Activated naive CD4-positive, alpha-beta T cell treated with anti-CD3 and anti-CD28 coated beads for 36 hours (primary cell): Measurements from ENCODE around the gene CRY2. TPM values are rescaled to one million over a fixed set of nuclear protein-coding genes. Genes with fewer than 3 reads are reported as not detected.
"Not testable (repeated sequence)": the region's sequence is repeated elsewhere in the genome, so short reads cannot be mapped to it uniquely, and the experiment has no call there.

ENCODE experiments used
- CTCF ChIA-PET: fragments of 350-600 bp; sonication (Branson Sonifier 250); formaldehyde crosslinking; loops from one replicate; lab custom pipeline; 2021; ENCODE audit warnings: antibody characterized with exemption; lab: Charles Lee
- DNase-seq: peaks from one replicate; pipeline ENCODE4 v3.0.0-alpha.2; 2020
- H3K27ac Mint-ChIP-seq: one replicate; pipeline ENCODE4 v1.8.0; 2021; ENCODE audit warnings: mild to moderate bottlenecking, mixed read lengths
- H3K27me3 Mint-ChIP-seq: one replicate; pipeline ENCODE4 v1.8.0; 2021; ENCODE audit warnings: low read depth, mixed read lengths
- H3K36me3 Mint-ChIP-seq: one replicate; pipeline ENCODE4 v1.8.0; 2021; ENCODE audit warnings: low read depth, mixed read lengths
- H3K4me1 Mint-ChIP-seq: one replicate; pipeline ENCODE4 v1.8.0; 2021; ENCODE audit warnings: low read depth, mixed read lengths
- H3K4me3 Mint-ChIP-seq: one replicate; pipeline ENCODE4 v1.8.0; 2021; ENCODE audit warnings: mild to moderate bottlenecking, moderate library complexity, mixed read lengths
- H3K9me3 Mint-ChIP-seq: one replicate; pipeline ENCODE4 v1.8.0; 2021; ENCODE audit warnings: mixed read lengths
- intact Hi-C: fragments of 100-400 bp; cut with micrococcal nuclease; formaldehyde crosslinking; loops from one replicate; pipeline ENCODE4 v1.15.1; 2023
- total RNA-seq, 2 experiments: library from RNA; stranded (reverse); gene quantifications; one replicate each; pipeline ENCODE4 v1.2.3, GENCODE V29; 2021

Gene CRY2
- total RNA-seq, 2 experiments from 2014 or later, result 13.9 to 16.2 TPM

DNA sequence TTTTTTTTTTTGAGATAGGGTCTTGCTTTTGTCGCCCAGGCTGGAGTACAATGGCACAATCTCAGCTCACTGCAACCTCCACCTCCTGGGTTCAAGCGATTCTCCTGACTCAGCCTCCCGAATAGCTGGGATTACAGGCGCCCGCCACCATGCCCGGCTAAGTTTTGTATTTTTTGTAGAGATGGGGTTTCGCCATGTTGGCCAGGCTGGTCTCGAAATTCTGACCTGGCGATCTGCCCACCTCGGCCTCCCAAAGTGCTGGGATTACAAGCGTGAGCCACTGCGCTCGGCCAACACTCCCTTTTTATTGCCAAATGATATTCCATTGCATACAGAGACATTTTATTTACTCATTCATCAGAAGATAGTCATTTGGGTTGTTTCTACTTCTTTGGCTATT lies 7.0 kb upstream of the CRY2 start:
- H3K36me3 Mint-ChIP-seq, H3K27ac Mint-ChIP-seq, H3K9me3 Mint-ChIP-seq, H3K4me3 Mint-ChIP-seq, H3K27me3 Mint-ChIP-seq, CTCF ChIA-PET, DNase-seq, H3K4me1 Mint-ChIP-seq: not testable (repeated sequence)
- intact Hi-C loops, result loop anchor here (10.0 kb wide), 1 partner anchor 775 kb away; the partner anchor contains the start of genes ATG13 and HARBI1

DNA sequence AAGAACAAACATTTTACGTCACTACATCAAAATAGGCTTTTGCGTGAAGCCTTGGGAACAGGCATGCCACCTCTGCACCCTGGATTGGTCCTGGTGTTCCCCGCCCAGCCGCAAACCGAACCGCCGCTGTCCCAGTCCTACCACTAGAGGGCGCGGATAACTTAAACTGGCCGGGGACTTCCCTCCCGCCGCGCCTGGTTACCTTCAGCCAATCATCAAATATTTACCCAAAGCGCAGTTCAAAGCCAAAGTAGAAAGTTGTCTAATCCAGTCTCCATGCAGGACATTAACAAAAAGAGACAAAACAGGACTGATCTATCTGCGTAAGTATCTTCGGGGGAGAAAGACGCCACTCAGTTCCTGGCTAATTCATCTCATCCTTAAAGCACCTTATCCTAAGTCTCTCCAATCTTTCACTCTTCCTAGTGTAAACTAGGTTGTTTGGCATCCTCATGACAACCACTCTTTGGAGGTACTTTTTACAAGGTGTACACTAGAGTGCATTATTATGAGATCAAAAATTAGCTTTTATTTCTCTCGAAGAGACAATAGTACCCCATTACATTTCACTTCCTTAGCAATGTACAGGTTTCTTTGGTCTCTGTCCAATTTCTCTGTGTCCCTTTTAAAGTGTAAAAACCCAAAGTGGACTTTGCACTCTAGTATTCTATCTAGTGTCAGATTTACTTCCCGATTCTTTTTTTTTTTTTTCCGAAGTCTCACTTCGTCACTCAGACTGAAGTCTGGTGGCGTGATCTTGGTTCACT lies 3.9 kb upstream of the CRY2 start:
- CTCF ChIA-PET, result interaction anchor here (0.6 to 2.5 kb wide), 14 partner anchors 8 to 163 kb away, joined by 3 to 14 read pairs (median 4); no protein-coding TSS in a partner anchor
- Mint-ChIP-seq H3K27ac (peak overlapping the region; percentile 15), H3K4me1 (peaks cover 18% of the 10 kb centered on the region), H3K4me3 (peak overlapping the region; percentile 51), H3K27me3 (no peaks in the 10 kb centered on the region), H3K9me3 (no peaks in the 10 kb centered on the region), H3K36me3 (no peaks in the 10 kb centered on the region)
- DNase-seq, result peak; percentile 96
- intact Hi-C loops, result loop anchor here (1.0 to 10.0 kb wide), 4 partner anchors 38 to 771 kb away; partner anchors contain the start of genes ATG13, HARBI1 and SLC35C1

DNA sequence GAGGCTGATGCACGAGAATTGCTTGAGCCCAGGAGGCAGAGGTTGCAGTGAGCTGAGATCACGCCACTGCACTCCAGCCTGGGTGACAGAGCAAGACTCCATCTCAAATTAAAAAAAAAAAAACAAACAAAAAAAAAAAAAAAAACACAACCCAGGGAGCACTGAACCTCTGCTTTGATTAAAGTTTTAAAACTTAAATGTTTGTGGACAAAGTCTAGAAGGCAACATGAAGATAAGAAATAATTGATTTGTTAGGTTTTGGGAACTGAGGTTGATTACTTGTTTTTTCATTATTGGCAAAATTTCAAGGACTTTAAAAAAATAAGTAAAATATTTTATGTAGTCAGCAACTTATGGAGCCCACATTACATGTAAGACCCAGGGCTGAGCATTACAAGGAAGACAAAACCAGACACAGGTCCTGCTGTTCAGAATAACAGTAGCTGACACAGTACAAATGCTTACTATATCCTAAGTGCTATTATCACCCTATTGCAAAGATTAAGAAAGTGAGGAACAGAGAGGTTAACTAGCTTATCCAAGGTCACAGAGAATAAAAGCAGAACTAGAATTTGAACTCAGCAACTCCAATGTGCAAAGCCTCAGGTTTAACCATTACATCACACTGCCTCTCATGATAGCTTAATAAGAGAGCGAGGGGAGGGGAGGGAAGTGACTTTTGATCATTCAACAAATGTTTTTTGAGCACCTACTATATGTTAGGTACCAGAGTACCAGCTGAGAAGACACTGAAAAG lies 2.3 kb upstream of the CRY2 start:
- Mint-ChIP-seq H3K36me3 (no peaks in the 10 kb centered on the region), H3K4me3 (no peak overlapping the region), H3K27ac (no peak overlapping the region), H3K9me3 (no peaks in the 10 kb centered on the region), H3K27me3 (no peaks in the 10 kb centered on the region), H3K4me1 (peaks cover 33% of the 10 kb centered on the region)
- intact Hi-C loops, result loop anchor here (5.0 to 10.0 kb wide), 2 partner anchors 770 to 1278 kb away; partner anchors contain the start of genes ATG13, CD82 and HARBI1
- CTCF ChIA-PET, result interaction anchor here (0.7 to 2.5 kb wide), 6 partner anchors 10 to 471 kb away, joined by 3 to 14 read pairs (median 3); no protein-coding TSS in a partner anchor
- no peak for DNase-seq

DNA sequence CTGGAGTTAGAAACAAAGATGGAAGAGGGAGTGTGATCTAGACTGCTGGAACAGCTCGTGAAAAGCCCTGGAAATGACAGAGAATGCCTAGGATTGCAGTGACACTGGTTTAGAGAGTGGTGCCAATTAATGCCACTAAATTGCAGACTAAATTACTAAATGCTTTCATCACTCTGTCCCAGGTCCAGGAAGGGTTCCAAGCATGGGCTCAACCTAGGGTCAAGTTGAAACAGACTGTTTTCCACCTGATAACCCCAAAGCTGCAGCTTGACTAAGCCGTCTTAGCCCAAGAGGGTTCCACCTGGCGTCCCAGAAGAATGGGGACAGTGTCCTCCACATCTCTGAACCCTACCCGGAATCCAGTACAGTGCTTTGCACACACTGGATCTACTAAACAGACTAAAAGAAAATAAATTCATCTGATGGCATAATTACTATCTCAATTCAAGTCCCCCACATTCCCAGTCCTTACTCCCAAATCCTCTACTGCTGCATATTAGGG lies 1.1 kb upstream of the CRY2 start:
- Mint-ChIP-seq H3K36me3 (peaks cover 1% of the 10 kb centered on the region), H3K4me3 (peak overlapping the region; percentile 78), H3K9me3 (no peaks in the 10 kb centered on the region), H3K27ac (peak overlapping the region; percentile 63), H3K27me3 (no peaks in the 10 kb centered on the region), H3K4me1 (peaks cover 41% of the 10 kb centered on the region)
- no peak for DNase-seq
- CTCF ChIA-PET, result interaction anchor here (0.7 to 1.9 kb wide), 7 partner anchors 9 to 464 kb away, joined by 3 to 7 read pairs (median 4); no protein-coding TSS in a partner anchor
- intact Hi-C loops, result loop anchor here (2.0 to 10.0 kb wide), 4 partner anchors 75 to 1279 kb away; partner anchors contain the start of genes ATG13, CD82 and HARBI1

DNA sequence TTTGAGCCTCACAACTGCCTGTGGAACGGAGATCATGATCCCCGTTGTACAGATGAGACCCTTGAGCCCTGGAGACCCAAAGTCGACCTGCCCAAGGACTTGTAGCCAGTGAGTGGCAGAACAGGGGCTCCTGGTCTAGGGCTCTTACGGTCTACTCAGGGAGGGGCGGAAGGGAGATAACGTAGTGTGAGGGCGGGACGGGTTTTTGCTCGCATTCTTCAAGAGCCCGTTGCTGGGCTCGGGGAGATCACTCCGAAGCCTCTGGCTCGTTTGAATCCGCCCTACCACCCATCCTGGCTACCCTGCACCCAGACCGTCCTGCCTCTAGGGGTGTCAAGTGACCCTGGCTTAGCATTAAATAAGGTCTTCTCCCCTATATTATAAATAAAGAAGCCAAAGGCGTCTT lies 639 bp downstream of the CRY2 start:
- Mint-ChIP-seq H3K36me3 (peaks cover 1% of the 10 kb centered on the region), H3K4me3 (peak overlapping the region; percentile 78), H3K9me3 (no peaks in the 10 kb centered on the region), H3K4me1 (peaks cover 50% of the 10 kb centered on the region), H3K27ac (no peak overlapping the region), H3K27me3 (no peaks in the 10 kb centered on the region)
- intact Hi-C loops, result loop anchor here (1.0 to 10.0 kb wide), 9 partner anchors 37 to 1281 kb away; partner anchors contain the start of genes ATG13, CD82, HARBI1 and MAPK8IP1
- peak; percentile 47 for DNase-seq
- CTCF ChIA-PET, result no interaction called here

DNA sequence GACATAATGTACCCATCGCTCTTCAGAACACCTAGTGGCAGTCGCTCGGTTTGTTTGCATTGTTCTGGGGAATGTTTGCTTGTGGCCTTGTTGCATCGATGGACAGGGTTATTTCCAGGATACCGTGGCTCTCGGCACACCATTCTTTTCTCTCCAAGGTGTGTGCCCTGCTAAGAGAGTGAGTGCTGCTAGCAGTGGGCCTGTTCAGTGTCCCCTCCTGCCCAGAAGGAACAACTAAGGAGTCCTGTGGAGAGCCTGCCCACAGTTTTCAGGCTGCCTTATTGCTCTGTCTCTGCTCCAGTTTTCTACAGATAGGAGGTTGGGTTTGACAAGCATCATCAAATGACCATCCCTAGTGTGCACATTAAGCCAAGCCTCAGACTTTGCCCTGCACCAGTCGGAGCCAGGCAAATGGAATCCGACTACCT lies 1.4 kb downstream of the CRY2 start:
- H3K36me3 Mint-ChIP-seq, result peaks cover 1% of the 10 kb centered on the region
- H3K27me3 Mint-ChIP-seq, result no peaks in the 10 kb centered on the region
- no peaks in the 10 kb centered on the region for H3K9me3 Mint-ChIP-seq
- peak overlapping the region; percentile 78 for H3K4me3 Mint-ChIP-seq
- peaks cover 46% of the 10 kb centered on the region for H3K4me1 Mint-ChIP-seq
- H3K27ac Mint-ChIP-seq, result no peak overlapping the region
- CTCF ChIA-PET, result no interaction called here
- no peak for DNase-seq
- intact Hi-C loops, result loop anchor here (1.0 to 10.0 kb wide), 3 partner anchors 161 to 1281 kb away; partner anchors contain the start of genes ATG13, CD82 and HARBI1

DNA sequence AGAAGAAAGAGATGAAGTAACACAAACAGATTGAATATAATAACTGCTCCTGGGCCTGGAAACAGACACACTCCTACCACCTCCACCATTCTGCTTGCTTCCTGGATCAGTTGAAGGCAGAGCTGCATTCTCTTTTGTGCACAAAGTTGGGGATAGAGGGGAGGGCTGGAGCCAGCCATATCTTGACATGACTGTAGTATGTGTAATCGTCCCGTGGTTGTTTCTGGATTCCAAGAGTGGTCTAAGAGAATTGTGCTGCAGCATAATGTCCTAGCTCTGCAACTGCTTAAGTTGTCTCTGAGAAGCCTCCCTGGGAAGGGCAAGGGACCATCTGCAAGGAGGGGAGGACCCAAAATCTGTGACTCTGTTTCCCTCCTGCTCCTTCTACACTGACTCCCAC lies 3.2 kb downstream of the CRY2 start:
- no peak for DNase-seq
- CTCF ChIA-PET, result interaction anchor here (0.8 to 1.7 kb wide), 5 partner anchors 10 to 79 kb away, joined by 3 to 6 read pairs (median 4); no protein-coding TSS in a partner anchor
- Mint-ChIP-seq H3K4me3 (no peak overlapping the region), H3K4me1 (peaks cover 47% of the 10 kb centered on the region), H3K9me3 (no peaks in the 10 kb centered on the region), H3K27ac (no peak overlapping the region), H3K27me3 (no peaks in the 10 kb centered on the region), H3K36me3 (peaks cover 1% of the 10 kb centered on the region)
- intact Hi-C loops, result no loop called here

DNA sequence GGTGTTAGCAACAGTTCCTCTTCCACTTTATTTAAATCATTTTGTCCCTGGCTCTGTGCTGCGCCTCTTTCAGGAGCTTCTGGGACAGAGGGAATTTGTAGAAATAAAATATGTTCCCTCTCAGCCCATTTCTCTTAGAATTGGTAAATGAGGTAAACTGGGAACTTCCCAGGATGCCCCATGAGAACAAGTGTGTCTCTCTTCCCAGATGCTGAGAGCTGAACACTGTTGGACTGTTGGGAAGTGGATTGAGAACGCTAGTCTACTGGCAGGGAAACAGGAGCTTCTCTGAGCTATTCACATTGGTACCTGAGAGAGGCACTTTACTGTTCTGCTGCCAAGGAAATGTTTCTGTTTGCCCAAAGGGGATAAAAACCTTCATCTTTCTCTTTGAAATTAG lies 4.0 kb downstream of the CRY2 start:
- no peak for DNase-seq
- H3K4me3 Mint-ChIP-seq, result no peak overlapping the region
- CTCF ChIA-PET, result interaction anchor here (0.6 to 2.0 kb wide), 6 partner anchors 8 to 45 kb away, joined by 3 to 6 read pairs (median 4); no protein-coding TSS in a partner anchor
- intact Hi-C loops, result no loop called here
- peaks cover 1% of the 10 kb centered on the region for H3K36me3 Mint-ChIP-seq
- no peaks in the 10 kb centered on the region for H3K27me3 Mint-ChIP-seq
- H3K9me3 Mint-ChIP-seq, result no peaks in the 10 kb centered on the region
- no peak overlapping the region for H3K27ac Mint-ChIP-seq
- H3K4me1 Mint-ChIP-seq, result peaks cover 45% of the 10 kb centered on the region

DNA sequence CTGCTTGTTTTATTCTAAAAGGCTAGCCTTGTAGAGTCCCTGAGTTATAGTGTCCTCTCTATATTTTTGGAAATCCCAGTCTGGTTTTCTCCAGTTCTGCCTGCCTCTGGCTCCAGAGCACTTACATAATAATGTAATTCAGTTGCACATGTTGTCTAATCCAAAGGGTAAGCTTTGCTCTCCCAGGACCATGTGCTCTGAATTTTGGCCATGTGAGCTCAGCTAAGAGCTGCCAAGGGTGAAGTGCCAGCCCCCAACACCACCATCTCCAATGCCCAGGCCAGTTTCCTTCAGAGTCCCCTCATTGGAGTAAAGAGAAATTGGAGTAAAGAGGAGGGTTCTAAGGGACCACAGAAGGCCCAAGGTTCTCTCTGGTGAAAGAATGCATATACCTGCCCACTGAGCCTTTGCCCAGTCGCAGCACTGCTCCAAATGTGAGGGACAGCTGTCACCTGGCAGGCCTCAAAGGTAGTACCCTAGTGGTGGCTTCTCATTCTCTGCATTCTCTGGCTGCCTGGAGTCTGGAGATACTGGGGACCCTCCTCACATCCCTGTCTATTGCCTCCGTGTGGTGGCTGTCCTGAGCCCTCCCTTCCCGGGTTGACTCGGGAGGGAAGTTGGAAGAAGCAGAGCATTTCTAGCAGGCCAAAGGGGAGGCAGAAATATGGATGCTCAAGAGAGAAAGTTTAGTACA lies 4.9 kb downstream of the CRY2 start:
- peaks cover 3% of the 10 kb centered on the region for H3K36me3 Mint-ChIP-seq
- CTCF ChIA-PET, result interaction anchor here (0.6 to 2.0 kb wide), 4 partner anchors 9 to 22 kb away, joined by 3 to 6 read pairs (median 4); no protein-coding TSS in a partner anchor
- peaks cover 38% of the 10 kb centered on the region for H3K4me1 Mint-ChIP-seq
- no peaks in the 10 kb centered on the region for H3K27me3 Mint-ChIP-seq
- H3K27ac Mint-ChIP-seq, result no peak overlapping the region
- intact Hi-C loops, result no loop called here
- DNase-seq, result no peak
- no peak overlapping the region for H3K4me3 Mint-ChIP-seq
- no peaks in the 10 kb centered on the region for H3K9me3 Mint-ChIP-seq

DNA sequence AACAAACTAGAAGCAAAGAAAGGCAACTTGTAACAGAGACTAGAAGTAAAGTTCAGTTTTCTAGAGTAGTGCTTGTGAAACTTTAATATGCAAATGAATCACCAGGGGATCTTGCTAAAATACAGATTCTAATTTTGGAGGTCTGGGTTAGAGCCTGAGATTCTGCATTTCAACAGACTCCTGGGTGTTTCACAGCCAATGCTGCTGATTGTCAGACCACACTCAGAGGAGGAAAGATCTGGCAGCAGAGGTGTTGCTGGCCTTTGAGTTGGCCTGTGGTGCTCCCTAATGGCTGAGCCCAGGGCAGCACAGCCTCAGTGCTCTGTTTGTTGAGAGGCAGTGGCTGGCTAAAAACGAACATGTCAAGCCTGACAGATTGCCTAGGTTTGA lies 5.4 kb downstream of the CRY2 start:
- DNase-seq, result peak; percentile 16
- Mint-ChIP-seq H3K4me1 (peaks cover 38% of the 10 kb centered on the region), H3K4me3 (no peak overlapping the region), H3K36me3 (peaks cover 3% of the 10 kb centered on the region), H3K9me3 (no peaks in the 10 kb centered on the region), H3K27me3 (no peaks in the 10 kb centered on the region), H3K27ac (no peak overlapping the region)
- CTCF ChIA-PET, result interaction anchor here (1.0 to 2.0 kb wide), 2 partner anchors 10 kb away, joined by 3 to 5 read pairs; no protein-coding TSS in a partner anchor
- intact Hi-C loops, result no loop called here
